HG03432 (cell line): ENCODE results near the gene FUCA1.
A peak's percentile ranks its signal among the peaks of the same experiment; 100 is the strongest.
"Not testable (repeated sequence)": the region's sequence is repeated elsewhere in the genome, so short reads cannot be mapped to it uniquely, and the experiment has no call there.

Source experiments
- ATAC-seq: cut with Tn5 transposase; IDR thresholded peaks from one replicate; pipeline ENCODE4 v1.9.1; 2021; ENCODE audit warnings: mild to moderate bottlenecking, moderate library complexity; ENCODE audit not compliant: unreplicated experiment

The FUCA1 gene

GRCh38 chr1:23803674-23804073 is 64.4 kb downstream of the FUCA1 start:
- no peak for ATAC-seq

DNA sequence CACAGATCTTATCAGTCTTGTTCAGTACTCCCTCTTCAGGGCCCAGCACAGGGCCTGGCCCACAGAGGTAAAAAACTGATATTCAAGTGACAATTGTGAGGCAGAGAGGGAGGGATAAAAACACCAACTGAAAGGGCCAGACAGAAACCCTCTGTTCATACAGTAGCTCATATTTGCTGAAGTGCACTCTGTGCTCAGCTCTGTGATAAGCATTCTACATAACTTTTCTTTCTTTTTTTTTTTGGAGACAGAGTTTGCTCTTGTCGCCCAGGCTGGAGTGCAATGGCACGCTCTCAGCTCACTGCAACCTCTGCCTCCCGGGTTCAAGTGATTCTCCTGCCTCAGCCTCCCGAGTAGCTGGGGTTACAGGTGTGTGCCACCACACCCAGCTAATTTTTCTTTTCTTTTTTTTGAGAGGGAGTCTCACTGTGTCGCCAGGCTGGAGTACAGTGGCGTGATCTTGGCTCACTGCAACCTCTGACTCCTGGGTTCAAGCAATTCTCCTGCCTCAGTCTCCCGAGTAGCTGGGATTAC is 65.2 kb downstream of the FUCA1 start:
- not testable (repeated sequence) for ATAC-seq

- ATAC-seq: no peak
These were observed 66.2 kb downstream of the FUCA1 start for GRCh38 chr1:23801876-23802275.

DNA sequence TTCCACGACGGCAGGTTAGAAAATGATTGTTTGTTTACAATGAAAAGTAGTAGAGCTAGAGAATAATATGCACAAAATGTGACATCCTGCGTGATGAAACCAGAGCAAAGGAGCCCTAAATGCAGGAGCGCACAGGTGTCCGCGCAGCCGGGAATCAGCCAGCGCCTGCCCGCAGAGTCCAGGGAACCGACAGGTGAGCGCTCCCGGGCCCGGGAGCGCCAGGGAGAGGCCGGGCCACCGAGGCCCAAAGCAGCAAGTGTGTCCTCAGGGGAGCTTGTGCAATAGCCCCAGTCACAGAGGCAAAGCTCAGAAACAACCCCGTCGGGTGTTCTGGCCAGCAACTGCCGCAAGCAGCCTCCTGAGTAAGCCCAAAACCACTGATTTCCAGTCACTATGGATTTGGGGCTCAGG is 66.7 kb downstream of the FUCA1 start:
- ATAC-seq: no peak

- ATAC-seq: peak; percentile 74
These were observed 67.4 kb downstream of the FUCA1 start, which contains the start of gene GALE for GRCh38 chr1:23800400-23801337. Gene GALE (minus strand): TSS chr1:23800754. CDS start chr1:23799007, 1,747 bp downstream.

DNA sequence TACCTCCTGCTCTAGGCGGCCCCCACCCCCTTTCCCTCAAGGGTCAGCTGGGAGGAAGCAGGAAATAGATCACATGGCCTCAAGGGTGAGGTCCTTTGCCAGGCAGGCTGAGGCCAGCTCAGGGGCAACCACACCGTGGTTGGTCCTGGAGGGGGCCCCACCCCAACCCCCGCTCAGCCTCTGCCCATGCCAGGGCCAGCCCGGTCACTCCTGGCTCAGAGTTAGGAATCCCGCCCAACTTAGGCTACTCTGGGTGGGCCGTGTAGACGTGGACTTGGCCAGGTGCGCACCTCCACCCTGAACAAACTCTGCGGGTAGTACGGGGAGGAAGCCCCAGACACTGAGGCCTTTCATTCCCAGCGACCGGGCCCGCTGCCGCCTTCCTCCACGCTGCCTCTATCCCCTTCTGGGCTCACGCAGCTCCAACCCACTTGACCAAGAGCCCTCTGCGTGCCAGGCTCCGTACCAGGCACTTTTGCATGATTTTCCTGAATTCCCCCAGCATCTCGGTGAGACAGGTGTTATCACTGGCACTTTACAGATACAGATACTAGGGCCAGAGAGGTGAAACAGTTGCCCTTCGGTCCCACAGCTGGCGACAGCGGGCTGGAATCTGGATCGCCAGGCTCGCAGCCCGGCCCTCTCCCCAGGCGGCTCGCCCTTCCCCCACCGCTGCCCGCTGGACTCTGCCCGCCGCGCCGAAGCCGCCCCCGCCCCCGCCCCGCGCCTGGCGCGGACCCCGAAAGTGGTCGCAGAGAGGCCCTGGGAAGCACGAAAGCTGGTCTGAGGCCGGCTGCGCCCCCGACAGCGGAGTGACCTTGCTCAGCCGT is 68.3 kb downstream of the FUCA1 start:
- ATAC-seq: peak; percentile 18

- ATAC-seq: no peak
These were observed 68.9 kb downstream of the FUCA1 start for GRCh38 chr1:23799255-23799569.

GRCh38 chr1:23798662-23799142 is 69.4 kb downstream of the FUCA1 start:
- ATAC-seq: no peak

- ATAC-seq: no peak
These were observed 70.3 kb downstream of the FUCA1 start for GRCh38 chr1:23797478-23798448.

DNA sequence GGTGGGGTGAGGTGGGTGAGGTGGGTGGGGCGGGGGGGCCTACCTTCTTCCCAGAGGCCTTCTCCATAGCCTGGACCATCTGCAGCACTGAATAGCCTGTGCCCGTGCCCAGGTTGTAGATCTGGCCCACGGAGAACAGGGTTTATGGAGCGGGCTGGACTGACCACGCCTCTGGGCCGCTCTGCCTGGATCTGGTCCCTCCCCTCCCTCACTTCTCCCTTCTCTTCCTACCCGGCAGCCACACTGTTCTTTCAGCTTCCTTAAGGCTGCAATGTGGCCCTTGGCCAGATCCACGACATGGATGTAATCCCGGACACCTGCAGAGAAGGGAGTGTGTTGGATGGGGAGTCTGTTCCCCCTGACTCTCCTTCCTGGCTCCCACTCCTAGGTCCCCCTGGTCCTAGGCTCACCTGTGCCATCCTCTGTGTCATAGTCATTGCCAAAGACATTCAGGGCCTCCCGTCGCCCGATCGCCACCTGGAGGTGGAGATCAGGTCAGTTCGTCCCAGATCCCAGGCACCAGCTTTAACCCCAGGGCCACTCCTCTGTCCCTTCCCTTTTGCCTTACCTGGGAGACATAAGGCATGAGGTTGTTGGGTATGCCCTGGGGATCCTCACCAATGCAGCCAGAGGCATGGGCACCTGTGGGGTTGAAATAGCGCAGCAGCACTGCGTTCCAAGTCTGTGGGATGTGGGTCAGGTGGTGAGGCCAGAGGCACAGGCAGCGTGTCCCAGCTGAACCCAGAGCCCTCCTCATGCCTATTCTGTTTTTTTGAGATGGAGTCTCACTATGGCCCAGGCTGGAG is 71.4 kb downstream of the FUCA1 start:
- no peak for ATAC-seq

- ATAC-seq: no peak
These were observed 72.2 kb downstream of the FUCA1 start for GRCh38 chr1:23795676-23796465.
